ENCODE data around the gene CEP131. TPM values are rescaled to one million over a fixed set of nuclear protein-coding genes. Genes with fewer than 3 reads are reported as not detected.
"Not testable (repeated sequence)": the region's sequence is repeated elsewhere in the genome, so short reads cannot be mapped to it uniquely, and the experiment has no call there.

CEP131 gene
- total RNA-seq, 1 experiment from 2014 or later, result 22.9 TPM

DNA sequence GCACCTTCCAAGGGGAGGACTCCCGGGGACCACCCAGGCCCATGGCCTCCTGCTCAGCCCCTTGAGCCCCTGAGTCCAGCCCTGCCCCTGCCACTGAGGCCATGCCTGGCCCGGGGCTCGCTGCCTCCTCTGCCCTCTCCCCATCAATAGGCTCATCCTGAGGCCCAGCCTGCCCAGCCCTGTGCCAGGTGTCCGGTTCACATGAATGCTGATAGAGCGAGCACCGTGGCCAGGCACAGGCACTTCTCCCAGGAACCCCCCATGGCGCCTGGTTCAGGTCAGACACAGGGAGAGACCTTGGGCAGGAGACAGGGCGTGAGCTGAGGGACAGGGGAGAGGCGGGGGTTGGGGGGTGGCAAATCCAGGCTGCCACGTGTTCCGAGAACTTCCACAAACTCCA lies 60.3 kb downstream of the CEP131 start:
- no peaks in the 10 kb centered on the region for H3K27me3 ChIP-seq

DNA sequence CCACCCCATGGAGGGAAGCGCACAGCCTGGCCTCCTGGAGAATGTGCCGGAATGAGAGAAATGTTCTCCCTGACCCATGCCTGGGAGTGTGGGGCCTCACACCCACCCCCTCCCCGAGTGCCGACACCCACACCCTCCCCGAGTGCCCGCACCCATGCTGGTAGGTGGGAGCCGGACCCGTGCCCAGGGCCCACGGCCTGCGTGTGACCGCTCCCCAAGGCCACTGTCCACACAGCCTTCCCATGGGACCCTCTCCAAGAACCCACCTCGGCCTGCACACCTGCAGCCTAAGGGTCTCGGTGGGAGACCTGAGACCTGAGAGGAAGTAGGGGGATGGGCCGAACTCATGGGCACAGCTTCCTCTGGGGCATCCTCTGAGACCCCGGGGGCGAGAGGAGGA lies 60.8 kb downstream of the CEP131 start:
- Histone ChIP-seq H3K9me3 (no peaks in the 10 kb centered on the region), H3K36me3 (no peaks in the 10 kb centered on the region), H3K27me3 (no peaks in the 10 kb centered on the region), H3K4me3 (no peak overlapping the region)
- no peak for DNase-seq

More for the DNA sequence above, 60.3 kb downstream of the CEP131 start:
- H3K36me3 ChIP-seq, result no peaks in the 10 kb centered on the region
- no peak overlapping the region for H3K4me3 ChIP-seq
- no peaks in the 10 kb centered on the region for H3K9me3 ChIP-seq
- DNase-seq, result no peak

DNA sequence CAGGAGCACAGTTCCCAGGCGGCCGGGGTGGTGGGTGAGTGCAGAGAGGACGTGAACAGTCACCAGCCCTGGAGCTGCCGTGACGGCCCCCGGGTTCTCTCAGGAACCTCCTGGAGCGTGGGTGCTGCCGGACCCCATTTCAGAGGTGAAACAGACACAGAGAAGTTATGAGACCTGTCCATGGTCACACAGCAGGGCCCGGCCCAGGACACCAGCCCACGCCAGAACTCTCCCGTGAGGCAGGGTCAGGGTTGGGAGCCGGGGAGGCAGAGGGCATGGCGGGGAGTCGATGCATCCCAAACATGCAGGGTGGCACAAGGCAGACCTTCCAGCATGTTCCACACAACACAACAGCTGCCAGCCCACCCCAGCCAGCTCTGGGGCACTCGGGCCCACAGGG lies 61.2 kb downstream of the CEP131 start:
- Histone ChIP-seq H3K36me3 (no peaks in the 10 kb centered on the region), H3K9me3 (no peaks in the 10 kb centered on the region), H3K27me3 (no peaks in the 10 kb centered on the region), H3K4me3 (no peak overlapping the region)
- no peak for DNase-seq

DNA sequence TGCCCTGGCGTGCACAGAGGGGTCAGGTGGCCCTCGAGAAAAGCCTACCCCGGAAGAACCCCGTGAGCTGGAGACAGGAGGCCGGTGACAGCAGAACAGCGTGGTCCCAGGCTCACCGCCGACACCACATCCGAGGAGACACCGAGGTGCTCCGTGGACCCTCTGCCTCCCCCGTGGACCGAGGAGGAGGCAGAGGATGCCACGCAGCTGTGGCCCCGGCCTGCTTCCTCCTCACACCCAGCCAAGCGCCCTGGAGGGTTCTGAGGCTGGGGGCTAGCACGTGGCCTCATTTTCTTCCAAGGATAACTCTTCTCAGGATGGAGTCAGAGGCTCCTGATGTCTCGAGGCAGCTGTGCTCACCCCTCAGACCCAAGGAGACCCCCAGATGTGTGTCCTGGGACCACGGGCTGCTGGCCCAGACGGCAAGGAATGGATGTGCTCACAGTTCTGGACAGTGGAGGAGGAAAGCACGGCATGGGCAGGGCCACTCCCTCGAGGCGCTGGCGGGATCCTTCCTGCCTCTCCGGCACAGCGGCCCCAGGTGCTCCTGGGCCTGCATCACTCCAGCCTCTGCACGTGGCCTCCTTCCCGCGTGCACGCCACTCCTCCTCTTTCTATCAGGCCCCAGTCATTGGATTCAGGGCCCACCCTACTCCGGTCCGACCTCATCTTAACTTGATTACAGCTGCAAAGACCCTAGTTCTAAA lies 61.9 kb downstream of the CEP131 start:
- H3K9me3 ChIP-seq, result no peaks in the 10 kb centered on the region
- no peak for DNase-seq
- no peaks in the 10 kb centered on the region for H3K27me3 ChIP-seq
- no peaks in the 10 kb centered on the region for H3K36me3 ChIP-seq
- H3K4me3 ChIP-seq, result no peak overlapping the region

DNA sequence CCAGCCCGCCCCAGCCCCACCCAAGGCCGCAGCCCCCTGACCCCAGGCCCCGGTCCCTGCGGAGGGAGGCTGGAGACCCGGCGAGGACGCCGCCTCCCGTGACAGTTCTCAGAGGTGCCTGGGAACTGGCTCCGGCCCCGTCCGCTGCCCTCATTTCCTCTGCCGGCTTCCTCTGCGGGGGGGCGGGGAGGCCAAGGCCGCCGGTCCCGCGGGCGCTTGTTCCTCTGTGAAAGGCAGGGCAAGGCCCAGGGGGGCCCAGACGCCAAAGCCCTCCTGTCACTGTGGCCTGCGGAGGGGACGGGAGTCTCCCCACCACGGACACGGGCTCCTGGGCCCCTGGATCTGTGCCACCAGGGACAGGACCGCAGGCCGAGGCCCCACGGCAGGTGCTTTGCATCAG lies 62.5 kb downstream of the CEP131 start:
- Histone ChIP-seq H3K9me3 (no peaks in the 10 kb centered on the region), H3K27me3 (no peaks in the 10 kb centered on the region), H3K36me3 (no peaks in the 10 kb centered on the region), H3K4me3 (no peak overlapping the region)
- DNase-seq, result no peak

DNA sequence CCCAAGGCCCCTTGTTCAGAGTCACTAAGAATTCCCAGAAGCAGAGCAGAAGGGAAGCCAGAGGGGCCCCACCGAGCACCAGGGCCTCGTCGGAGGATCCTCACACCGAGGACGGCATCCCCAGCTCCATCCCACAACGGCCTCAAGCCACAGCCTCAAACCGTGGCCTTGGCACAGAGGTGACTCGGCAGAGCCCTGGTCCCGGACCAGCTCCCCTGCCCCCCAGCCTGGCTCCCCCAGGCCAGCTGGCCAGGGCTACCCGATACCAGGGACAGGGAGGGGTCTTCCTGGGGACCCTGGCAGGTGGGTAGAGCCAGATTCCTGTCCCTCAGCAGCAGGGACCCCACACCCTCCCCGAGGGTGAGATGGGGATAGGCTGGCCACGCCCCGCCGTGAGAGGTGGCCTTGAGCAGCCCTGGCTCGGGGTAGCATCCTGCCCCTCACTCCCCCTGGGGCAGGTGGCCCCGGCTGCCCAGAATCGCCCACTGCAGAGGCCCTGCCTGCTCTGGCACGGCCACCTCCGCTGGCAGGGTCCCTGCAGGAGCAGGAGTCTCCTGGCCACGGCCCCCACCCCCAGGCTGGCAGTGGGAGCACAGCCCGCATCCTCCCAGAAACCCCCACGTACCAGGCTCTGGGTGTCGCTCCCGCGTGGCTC lies 63.0 kb downstream of the CEP131 start:
- no peak for DNase-seq
- H3K36me3 ChIP-seq, result no peaks in the 10 kb centered on the region
- no peaks in the 10 kb centered on the region for H3K9me3 ChIP-seq
- H3K4me3 ChIP-seq, result no peak overlapping the region
- no peaks in the 10 kb centered on the region for H3K27me3 ChIP-seq

DNA sequence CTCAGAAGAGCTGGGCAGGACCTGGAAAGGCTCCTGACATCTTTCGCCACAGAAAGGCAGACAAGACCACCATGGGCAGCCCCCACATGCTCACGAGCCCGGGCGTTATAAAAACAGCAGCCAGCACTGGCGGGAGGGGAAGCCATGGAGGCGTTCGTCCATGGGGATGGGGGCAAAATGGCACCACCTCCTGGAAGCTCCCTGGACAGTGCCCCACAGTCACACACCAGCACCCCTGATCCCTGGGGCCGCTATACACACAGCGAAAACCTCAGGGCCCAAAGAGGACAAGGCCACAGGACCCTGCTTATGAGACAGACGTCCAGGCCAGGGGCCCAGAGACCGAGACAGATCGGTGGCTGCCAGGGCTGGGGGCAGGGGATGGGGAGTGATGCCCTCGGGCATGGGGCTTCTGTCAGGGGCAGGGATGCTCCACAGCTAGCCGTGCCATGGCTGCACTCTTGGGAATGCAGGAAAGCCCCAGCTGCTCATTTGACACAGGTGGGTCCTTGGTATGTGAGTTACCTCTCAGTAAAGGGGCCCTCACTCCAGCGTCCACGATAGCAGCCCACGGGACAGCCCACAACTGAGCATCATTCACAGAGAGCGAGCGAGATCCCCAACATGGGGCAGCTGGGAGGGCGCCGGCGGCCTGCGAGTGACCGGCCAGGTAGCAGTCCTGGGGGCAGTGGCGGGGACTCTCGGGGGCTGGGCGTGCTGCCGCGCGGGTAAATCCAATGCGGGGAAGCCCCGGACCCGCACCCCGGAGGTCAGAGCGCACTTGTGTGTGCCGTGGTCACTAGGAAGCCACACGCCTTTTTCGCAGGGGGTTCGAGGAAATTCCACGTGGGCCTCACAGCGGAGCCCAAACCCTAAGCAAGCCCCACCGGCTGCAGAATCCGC lies 63.8 kb downstream of the CEP131 start:
- DNase-seq, result no peak
- Histone ChIP-seq H3K27me3 (no peaks in the 10 kb centered on the region), H3K9me3 (no peaks in the 10 kb centered on the region), H3K4me3 (no peak overlapping the region), H3K36me3 (no peaks in the 10 kb centered on the region)

DNA sequence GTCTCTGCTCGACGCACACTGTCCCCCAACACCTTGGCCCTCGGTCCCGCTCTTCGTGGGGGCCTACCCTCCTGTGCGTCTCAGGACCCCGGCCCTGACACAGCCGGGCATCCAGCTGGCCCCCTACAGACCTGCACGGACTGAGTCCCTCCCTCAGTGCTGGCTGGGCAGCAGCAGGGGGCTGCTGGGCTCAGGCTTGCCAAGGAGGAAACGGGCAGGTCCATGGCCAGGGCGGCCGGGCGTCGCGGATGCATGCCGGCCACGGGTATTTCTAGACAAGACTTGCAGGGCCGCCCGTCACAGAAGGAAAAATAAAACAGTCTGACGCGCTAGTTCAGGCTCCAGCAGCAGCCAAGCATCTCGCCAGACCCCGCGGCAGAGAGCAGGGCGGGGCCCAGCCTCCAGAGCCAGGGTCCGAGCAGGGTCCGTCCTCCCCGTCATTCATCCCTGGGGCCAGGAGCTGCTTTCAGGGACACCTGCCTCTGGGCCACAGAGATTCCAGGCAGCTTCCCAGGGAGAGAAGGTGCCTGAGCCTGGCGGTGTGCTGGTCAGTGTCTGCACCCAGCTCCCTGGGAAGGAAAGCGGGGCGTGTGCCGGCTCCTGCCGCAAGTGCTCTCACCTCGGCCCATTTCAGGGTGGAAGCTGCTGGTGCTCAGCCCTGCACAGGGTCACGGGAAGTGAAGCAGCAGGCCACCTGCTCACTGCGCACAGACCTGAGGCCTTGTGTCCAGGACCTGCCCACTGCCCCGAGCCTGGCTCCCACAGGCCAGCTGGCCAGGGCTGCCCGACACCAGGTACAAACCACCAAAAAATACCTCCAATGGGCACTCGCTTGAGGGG lies 64.7 kb downstream of the CEP131 start:
- Histone ChIP-seq H3K9me3 (no peaks in the 10 kb centered on the region), H3K36me3 (no peaks in the 10 kb centered on the region), H3K4me3 (no peak overlapping the region), H3K27me3 (no peaks in the 10 kb centered on the region)
- DNase-seq, result no peak

DNA sequence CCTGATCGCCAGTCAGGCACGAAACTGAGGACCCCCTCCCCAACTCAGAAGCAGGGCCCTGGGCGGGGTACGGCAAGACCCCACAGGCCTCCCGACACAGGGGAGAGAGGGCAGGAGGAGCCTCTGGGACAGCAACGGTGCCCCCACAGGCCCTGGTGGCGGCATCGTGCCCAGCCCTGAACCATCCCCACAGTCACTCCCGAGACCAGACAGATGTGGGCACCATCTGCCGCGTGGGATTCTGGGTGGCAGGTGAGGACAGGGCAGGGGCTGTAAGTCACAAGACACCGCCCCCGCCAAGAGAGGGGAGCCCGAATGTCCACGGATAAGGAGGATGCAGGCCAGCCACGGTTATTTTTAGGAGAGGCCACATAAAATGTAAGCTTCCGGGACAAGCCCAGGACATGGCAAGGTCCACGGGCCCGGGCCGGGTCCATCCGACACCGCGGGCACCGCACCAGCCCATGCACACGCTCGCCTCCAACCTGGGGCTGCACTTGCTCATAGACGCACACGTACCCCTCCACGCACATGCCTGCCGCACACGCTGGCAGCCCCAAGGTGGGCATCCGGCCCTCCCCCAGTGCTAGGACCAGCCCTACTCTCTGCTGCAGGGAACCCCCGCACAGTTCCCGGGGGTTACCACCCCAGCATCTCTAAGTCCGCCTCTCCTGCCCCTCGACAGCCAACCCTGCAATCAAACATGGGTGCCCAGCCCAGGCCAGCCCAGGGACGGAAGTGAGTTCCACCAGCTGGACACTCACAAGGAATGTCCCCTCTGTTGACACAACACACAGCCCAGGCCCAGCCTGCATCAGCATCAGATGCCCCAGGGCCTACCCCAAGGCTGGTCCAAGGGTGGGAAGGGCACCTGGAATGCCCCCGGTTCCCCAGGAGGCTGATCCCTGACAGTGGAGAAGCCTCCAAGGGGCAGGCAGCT lies 65.6 kb downstream of the CEP131 start:
- Histone ChIP-seq H3K4me3 (no peak overlapping the region), H3K9me3 (no peaks in the 10 kb centered on the region), H3K36me3 (no peaks in the 10 kb centered on the region), H3K27me3 (no peaks in the 10 kb centered on the region)
- DNase-seq, result no peak

DNA sequence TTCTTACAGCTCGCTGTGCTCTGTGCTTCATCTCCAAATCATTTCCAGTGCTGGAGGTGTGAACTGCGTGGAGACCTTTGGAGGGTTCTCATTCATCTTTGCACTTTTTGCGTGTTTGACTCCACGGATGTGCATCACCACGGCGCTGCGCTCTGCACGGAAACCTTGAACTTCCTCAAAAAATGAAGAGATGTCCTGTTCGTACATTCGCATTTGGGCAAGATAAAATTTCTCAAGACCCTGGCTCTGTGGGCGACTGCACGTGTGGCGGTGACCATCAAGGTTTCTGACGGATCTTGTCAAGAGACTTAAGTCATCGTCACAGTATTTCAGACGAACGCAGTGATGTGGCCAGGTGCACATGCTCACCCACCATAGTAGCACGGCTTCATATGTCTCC lies 67.8 kb downstream of the CEP131 start:
- no peak for DNase-seq
- Histone ChIP-seq H3K9me3 (no peaks in the 10 kb centered on the region), H3K4me3 (no peak overlapping the region), H3K27me3 (no peaks in the 10 kb centered on the region), H3K36me3 (no peaks in the 10 kb centered on the region)

DNA sequence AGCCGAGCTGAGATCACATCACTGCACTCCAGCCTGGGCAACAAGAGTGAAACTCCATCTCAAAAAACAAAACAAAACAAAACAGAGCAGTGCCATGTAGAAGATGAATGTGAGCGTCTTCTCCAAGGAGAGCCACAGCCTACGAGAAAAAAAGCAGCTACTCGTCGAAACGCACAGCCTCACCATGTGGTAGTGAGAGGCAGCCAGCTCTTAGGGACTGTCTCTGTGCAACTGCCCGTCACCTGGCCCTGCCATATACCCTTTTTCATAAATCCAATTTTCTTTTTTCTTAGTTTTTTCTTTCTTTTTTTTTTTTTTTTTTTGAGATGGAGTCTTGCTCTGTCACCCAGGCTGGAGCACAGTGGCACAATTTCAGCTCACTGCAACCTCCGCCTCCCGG lies 68.7 kb downstream of the CEP131 start:
- H3K36me3 ChIP-seq, H3K9me3 ChIP-seq, H3K4me3 ChIP-seq, DNase-seq, H3K27me3 ChIP-seq: not testable (repeated sequence)

DNA sequence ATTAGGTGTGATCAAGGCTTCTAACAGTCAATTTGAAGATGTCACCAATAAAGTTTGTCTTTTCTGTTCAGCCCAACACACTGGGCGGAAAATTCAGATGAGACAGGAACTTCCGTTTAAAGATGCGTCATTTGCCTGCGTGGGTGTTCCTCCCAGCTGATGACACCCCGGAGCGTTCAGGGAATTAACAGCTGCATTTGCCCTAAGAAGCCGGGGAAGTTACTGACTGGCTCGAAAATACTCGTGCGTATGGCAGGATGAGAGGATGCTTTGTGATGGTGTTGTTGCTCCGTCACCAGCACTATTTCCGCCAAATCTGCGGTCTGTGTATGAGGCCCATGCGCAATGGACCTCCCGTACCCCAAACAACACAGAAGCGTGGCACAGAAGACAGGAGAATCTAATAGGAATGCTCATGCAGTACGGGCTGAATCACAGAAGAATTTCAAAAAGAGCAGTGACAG lies 69.4 kb downstream of the CEP131 start:
- H3K4me3 ChIP-seq, result no peak overlapping the region
- H3K36me3 ChIP-seq, result no peaks in the 10 kb centered on the region
- DNase-seq, result peak; percentile 68
- H3K27me3 ChIP-seq, result no peaks in the 10 kb centered on the region
- no peaks in the 10 kb centered on the region for H3K9me3 ChIP-seq

DNA sequence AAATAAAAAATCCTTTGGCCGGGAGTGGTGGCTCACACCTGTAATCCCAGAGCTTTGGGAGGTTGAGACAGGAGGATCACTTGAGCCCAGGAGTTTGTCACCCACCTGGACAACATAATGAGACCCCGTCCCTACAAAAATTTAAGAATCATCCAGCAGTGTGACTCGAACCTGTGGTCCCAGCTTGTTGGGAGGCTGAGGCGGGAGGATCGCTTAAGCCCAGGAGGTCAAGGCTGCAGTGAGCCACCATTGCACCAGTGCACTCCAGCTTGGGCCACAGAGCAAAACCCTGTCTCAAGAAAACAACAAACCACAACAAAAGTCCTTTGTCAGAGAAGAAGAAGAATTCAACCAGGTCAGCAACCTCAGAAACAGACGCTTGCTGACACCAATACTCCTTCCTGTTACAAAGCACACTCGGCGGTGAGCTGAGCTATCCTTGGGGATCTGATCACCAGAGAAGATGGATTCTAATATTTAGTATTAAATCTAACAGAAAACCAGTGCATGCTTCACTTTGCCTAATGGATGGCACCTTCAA lies 70.4 kb downstream of the CEP131 start:
- no peak for DNase-seq
- no peaks in the 10 kb centered on the region for H3K27me3 ChIP-seq
- H3K4me3 ChIP-seq, result no peak overlapping the region
- H3K9me3 ChIP-seq, result no peaks in the 10 kb centered on the region
- H3K36me3 ChIP-seq, result no peaks in the 10 kb centered on the region

DNA sequence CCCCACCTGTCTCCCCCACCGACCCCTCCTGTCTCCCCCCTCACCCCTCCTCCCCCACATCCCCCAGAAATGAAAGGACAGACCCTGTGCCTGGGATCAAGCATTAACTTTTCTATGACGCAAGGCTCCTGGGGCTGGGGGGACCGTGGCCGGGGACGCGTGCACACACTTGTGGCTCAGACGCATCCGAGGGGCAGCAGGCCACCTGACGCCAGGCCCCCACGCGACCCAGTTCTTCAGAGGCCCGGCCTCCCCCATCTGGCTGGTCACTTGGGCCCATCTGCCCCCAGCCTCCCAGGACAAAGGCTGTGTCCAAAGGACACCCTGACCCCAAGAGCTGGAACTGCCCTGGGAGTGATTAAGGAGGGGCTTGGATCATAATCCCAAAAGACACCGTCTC lies 71.5 kb downstream of the CEP131 start:
- H3K4me3 ChIP-seq, result no peak overlapping the region
- DNase-seq, result no peak
- no peaks in the 10 kb centered on the region for H3K9me3 ChIP-seq
- H3K27me3 ChIP-seq, result no peaks in the 10 kb centered on the region
- no peaks in the 10 kb centered on the region for H3K36me3 ChIP-seq

DNA sequence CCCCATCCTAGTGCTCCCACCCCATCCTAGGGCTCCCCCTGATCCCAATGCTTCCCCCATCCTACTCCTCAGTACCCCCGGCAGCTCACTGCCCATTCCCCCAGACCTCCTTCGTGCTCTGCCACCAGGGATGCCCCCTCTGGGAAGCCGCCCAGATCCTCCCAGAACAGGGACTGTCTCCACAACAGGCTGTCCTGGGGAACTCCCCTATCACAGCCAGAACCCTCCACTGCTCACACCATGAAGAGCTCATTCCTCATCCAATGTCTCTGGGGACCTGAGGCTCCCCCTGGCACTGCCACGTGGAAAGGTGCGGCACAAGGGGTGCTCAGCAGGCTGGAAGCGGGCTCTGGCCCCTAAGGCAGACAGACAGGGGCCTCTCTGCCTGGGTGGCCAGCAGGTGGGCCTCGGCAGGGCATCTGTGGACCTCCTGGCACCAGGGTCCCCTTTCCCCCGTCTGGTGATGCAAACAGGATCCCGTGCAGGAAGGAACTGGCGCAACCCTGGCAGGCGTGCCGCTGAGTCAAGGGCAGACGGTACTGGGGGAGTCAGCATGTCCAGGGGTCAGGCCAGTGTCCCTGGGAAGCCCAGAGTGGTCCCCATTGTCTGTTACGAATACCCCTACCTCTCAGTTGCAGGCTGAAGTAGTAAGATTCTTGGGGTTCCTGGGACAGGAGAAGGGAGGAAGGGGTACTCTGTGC lies 72.2 kb downstream of the CEP131 start:
- Histone ChIP-seq H3K4me3 (no peak overlapping the region), H3K9me3 (no peaks in the 10 kb centered on the region), H3K36me3 (no peaks in the 10 kb centered on the region), H3K27me3 (no peaks in the 10 kb centered on the region)
- DNase-seq, result peak; percentile 52

All from MG63 (cell line).